GM10248 (cell line): ENCODE measurements around the gene TMEM51.

Experiments
- CTCF ChIA-PET: fragments of 300-600 bp; sonication (Branson Sonifier 250); formaldehyde crosslinking; extraction: SDS; loops from one replicate; lab custom pipeline; 2021; ENCODE audit warnings: antibody characterized with exemption; lab: Yijun Ruan, JAX
- POLR2A ChIA-PET: fragments of 350-650 bp; sonication (Branson Sonifier 250); formaldehyde crosslinking; extraction: SDS; loops from one replicate; lab custom pipeline; 2020; ENCODE audit warnings: antibody characterized with exemption; lab: Yijun Ruan, JAX
- DNase-seq: peaks from one replicate; pipeline ENCODE4 v3.0.0; 2012; ENCODE audit errors: extremely low spot score
- CTCF ChIP-seq: IDR thresholded peaks from 2 replicates; pipeline ENCODE4 v1.5.1; 2012; ENCODE audit warnings: mild to moderate bottlenecking, low read depth; ENCODE audit errors: extremely low read depth, missing control alignments, control extremely low read depth

The TMEM51 gene

GRCh38 chr1:15117671-15118325 is 35.7 kb upstream of the TMEM51 start:
- no peak for TF ChIP-seq CTCF
- ChIA-PET POLR2A (no interaction called here), CTCF (interaction anchor here (4.2 kb wide), 1 partner anchor 10 kb away, joined by 27 read pairs; no protein-coding TSS in a partner anchor)
- DNase-seq: no peak

- no peak for DNase-seq
These were observed 35.0 kb upstream of the TMEM51 start for GRCh38 chr1:15118579-15118978.

GRCh38 chr1:15120251-15120945 is 33.1 kb upstream of the TMEM51 start:
- TF ChIP-seq CTCF: no peak
- ChIA-PET CTCF (interaction anchor here (2.1 kb wide), 1 partner anchor 8 kb away, joined by 7 read pairs; no protein-coding TSS in a partner anchor), POLR2A (no interaction called here)
- no peak for DNase-seq

More at GRCh38 chr1:15118579-15118978, 35.0 kb upstream of the TMEM51 start:
- POLR2A ChIA-PET: no interaction called here
- CTCF ChIA-PET: no interaction called here
- TF ChIP-seq CTCF: no peak

- CTCF ChIA-PET: interaction anchor here (1.4 kb wide), 1 partner anchor 149 kb away, joined by 5 read pairs; no protein-coding TSS in a partner anchor
- POLR2A ChIA-PET: no interaction called here
- no peak for TF ChIP-seq CTCF
- DNase-seq: no peak
These were observed 31.2 kb upstream of the TMEM51 start for GRCh38 chr1:15122331-15122730.

GRCh38 chr1:15123270-15123669 is 30.3 kb upstream of the TMEM51 start:
- ChIA-PET CTCF (interaction anchor here (1.0 to 1.4 kb wide), 2 partner anchors 149 to 157 kb away, joined by 3 to 5 read pairs; no protein-coding TSS in a partner anchor), POLR2A (no interaction called here)
- no peak for DNase-seq
- TF ChIP-seq CTCF: no peak

- ChIA-PET POLR2A (no interaction called here), CTCF (interaction anchor here (1.0 to 1.4 kb wide), 2 partner anchors 148 to 157 kb away, joined by 3 to 5 read pairs; no protein-coding TSS in a partner anchor)
- no peak for TF ChIP-seq CTCF
- no peak for DNase-seq
These were observed 29.6 kb upstream of the TMEM51 start for GRCh38 chr1:15123925-15124324.
